Left lung (tissue), 10 donors: ENCODE data around the gene MTMR12. TPM values are rescaled to one million over a fixed set of nuclear protein-coding genes. Genes with fewer than 3 reads are reported as not detected.
"Not testable (repeated sequence)": the region's sequence is repeated elsewhere in the genome, so short reads cannot be mapped to it uniquely, and the experiment has no call there.

ENCODE experiments used
- ATAC-seq: fragments of 200-7000 bp; cut with Tn5 transposase; one replicate; pipeline ENCODE4 v1.9.1; 2020; ENCODE audit warnings: moderate library complexity
- DNase-seq, 4 donors: peaks; one replicate each; pipeline ENCODE4 v3.0.0-alpha.2; 2013 to 2020
- H3K27ac ChIP-seq, 2 donors: fragments of 200-600 bp; sonication (generic) in 1 of 2; one replicate each; pipeline versions ENCODE4 v1.5.0 to v1.8.0; 2020 to 2021
- H3K27me3 ChIP-seq, 2 donors: fragments of 200-600 bp; sonication (generic) in 1 of 2; one replicate each; pipeline versions ENCODE4 v1.5.0 to v1.8.0; 2020 to 2021
- H3K36me3 ChIP-seq, 2 donors: fragments of 200-600 bp; sonication (generic) in 1 of 2; one replicate each; pipeline versions ENCODE4 v1.5.0 to v1.8.0; 2020 to 2021
- H3K4me1 ChIP-seq, 2 donors: fragments of 200-600 bp; one replicate each; pipeline ENCODE4 v1.8.0; 2021
- H3K4me3 ChIP-seq, 2 donors: fragments of 200-600 bp; sonication (generic) in 1 of 2; one replicate each; pipeline versions ENCODE4 v1.5.0 to v1.8.0; 2020 to 2021; ENCODE audit warnings: mild to moderate bottlenecking in 1 of 2
- H3K9me3 ChIP-seq, 2 donors: fragments of 200-600 bp; sonication (generic) in 1 of 2; one replicate each; pipeline versions ENCODE4 v1.5.0 to v1.8.0; 2020 to 2021
- intact Hi-C, 2 donors: fragments of 100-400 bp; cut with DNase I; formaldehyde crosslinking; loops; one replicate each; pipeline versions ENCODE4 v1.11.2 to v1.14.2; 2022
- polyA plus RNA-seq, 6 donors: library from polyadenylated mRNA; unstranded; fragments of 120-200 nt; gene quantifications; one replicate each; pipeline ENCODE4 v1.2.1, GENCODE V29; 2013; ENCODE audit not compliant: insufficient read length in 6 of 6
- total RNA-seq, 2 donors: library from RNA; stranded (reverse); fragmentation: NEBNext Ultra II Directional; extraction: Animal tissue kit (Norgen Biotek cat#: 25700); gene quantifications; one replicate each; pipeline ENCODE4 v1.2.1, GENCODE V29; 2021
- TF ChIP-seq, protein P1 (sequence below), 2 donors: fragments of 200-600 bp; sonication (generic) in 1 of 2; IDR thresholded peaks; one replicate each; pipeline versions ENCODE4 v1.5.0 to v1.8.0; 2021; ENCODE audit warnings: antibody characterized with exemption in 2 of 2
- donor health status: DM: no; HTN: yes; CAD: no.
- donor health status: DM: no; HTN: no; CAD: no.

Gene MTMR12
- total and polyA plus RNA-seq, 8 donors, result 27.9 to 39.0 (median 34.4) TPM

DNA sequence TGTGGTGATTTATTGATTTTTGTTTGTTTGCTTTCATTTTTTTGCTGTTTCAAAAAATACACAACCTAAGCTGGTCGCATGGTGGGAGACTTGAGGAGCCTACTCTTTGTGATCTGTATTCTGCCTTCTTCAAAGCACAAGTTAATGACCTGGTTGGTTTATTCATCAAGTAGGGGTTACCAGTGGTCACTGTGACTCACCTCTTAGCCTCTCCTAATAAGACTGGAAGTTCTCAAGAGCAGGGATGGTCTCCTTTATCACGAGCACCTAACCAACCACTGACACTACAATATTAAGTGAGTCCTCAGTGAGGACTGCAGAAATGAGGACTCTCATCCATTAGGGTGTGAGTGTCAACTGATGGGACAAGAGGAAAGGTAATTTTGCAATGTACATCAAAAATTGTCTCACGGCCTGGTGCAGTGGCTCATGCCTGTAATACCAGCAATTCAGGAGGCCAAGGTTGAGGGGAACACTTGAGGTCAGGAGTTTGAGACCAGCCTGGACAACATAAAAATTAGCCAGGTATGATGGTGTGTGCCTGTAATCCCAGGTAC, 13.6 kb upstream of the MTMR12 start:
- peak; percentile 35 for ATAC-seq
- no peak overlapping the region for H3K4me3 ChIP-seq
- H3K9me3 ChIP-seq, result peaks cover 0 to 15% of the 10 kb centered on the region in 2 donors
- no peaks in the 10 kb centered on the region for H3K4me1 ChIP-seq
- TF ChIP-seq, protein P1, sequence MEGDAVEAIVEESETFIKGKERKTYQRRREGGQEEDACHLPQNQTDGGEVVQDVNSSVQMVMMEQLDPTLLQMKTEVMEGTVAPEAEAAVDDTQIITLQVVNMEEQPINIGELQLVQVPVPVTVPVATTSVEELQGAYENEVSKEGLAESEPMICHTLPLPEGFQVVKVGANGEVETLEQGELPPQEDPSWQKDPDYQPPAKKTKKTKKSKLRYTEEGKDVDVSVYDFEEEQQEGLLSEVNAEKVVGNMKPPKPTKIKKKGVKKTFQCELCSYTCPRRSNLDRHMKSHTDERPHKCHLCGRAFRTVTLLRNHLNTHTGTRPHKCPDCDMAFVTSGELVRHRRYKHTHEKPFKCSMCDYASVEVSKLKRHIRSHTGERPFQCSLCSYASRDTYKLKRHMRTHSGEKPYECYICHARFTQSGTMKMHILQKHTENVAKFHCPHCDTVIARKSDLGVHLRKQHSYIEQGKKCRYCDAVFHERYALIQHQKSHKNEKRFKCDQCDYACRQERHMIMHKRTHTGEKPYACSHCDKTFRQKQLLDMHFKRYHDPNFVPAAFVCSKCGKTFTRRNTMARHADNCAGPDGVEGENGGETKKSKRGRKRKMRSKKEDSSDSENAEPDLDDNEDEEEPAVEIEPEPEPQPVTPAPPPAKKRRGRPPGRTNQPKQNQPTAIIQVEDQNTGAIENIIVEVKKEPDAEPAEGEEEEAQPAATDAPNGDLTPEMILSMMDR (IDR thresholded peaks at IDR 0.05), result no peak
- DNase-seq, result no peak
- H3K27ac ChIP-seq, result no peak overlapping the region
- H3K36me3 ChIP-seq, result no peaks in the 10 kb centered on the region
- no peaks in the 10 kb centered on the region for H3K27me3 ChIP-seq
- intact Hi-C loops, result no loop called here

DNA sequence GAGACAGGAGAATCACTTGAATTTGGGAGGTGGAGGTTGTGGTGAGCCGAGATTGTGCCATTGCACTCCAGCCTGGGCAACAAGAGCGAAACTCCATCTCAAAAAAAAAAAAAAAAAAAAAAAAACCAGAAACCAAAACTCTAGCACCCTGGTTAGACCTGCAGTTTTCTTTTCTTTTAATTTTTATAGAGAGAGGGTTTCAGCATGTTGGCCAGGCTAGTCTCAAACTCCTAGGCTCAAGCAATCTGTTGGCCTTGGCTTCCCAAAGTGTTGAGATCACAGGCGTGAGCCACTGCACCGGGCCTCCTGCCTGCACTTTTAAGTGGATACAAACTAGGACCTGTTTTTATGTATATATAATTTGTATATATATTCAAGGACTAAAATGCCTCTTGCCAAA, 12.9 kb upstream of the MTMR12 start:
- H3K27ac ChIP-seq, result no peak overlapping the region
- no peaks in the 10 kb centered on the region for H3K36me3 ChIP-seq
- H3K9me3 ChIP-seq, result peaks cover 0 to 15% of the 10 kb centered on the region in 2 donors
- H3K4me1 ChIP-seq, result no peaks in the 10 kb centered on the region
- TF ChIP-seq, protein P1 (IDR thresholded peaks at IDR 0.05), result no peak
- DNase-seq, result no peak
- no peak overlapping the region for H3K4me3 ChIP-seq
- no peak for ATAC-seq
- intact Hi-C loops, result no loop called here
- no peaks in the 10 kb centered on the region for H3K27me3 ChIP-seq

DNA sequence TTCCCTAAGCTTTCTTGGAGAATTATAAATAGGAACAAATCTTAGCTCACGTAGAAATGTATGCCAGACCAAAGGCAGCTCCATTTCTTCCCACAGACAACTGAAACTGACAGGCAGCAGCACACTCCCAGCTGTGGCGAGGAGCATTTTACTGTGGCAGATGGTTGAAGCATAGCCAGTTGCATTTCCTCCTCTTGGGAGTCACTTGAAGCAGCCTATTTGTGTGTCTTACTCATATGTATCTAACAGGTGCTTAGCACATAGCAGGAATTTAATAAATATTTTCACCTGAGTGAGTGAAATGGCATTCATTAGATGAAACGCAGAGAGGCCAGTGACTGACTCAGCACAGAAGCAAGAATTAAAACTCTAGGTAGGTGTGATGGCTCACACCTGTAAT, 12.3 kb upstream of the MTMR12 start:
- Histone ChIP-seq H3K9me3 (peaks cover 0 to 15% of the 10 kb centered on the region in 2 donors), H3K4me1 (no peaks in the 10 kb centered on the region), H3K27ac (no peak overlapping the region), H3K4me3 (no peak overlapping the region), H3K36me3 (no peaks in the 10 kb centered on the region), H3K27me3 (no peaks in the 10 kb centered on the region)
- intact Hi-C loops, result no loop called here
- DNase-seq (peak in 1 of 4 donors; percentile 56), ATAC-seq (peak; percentile 80)
- TF ChIP-seq, protein P1 (IDR thresholded peaks at IDR 0.05), result no peak

DNA sequence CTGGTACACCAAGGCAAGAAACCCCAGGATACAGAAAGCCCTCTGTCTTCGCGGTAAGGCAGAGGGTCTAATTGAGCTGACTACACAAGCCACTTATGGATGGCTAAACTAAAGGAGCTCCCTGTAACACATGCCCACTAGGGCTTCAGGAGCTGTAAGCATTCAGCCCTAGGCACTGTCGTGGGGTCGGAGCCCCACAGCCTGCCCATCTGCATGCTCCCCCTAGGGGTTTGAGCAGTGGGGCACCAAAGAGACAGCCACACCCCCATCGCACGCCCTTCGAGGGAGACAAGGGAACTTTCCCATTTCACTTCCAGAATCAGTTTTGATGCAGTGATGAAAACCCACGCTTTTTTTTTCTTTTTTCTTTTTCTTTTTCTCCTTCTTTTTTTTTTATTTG, 11.0 kb upstream of the MTMR12 start:
- H3K36me3 ChIP-seq, result no peaks in the 10 kb centered on the region
- DNase-seq (no peak), ATAC-seq (no peak)
- no peaks in the 10 kb centered on the region for H3K4me1 ChIP-seq
- H3K27ac ChIP-seq, result no peak overlapping the region
- H3K27me3 ChIP-seq, result no peaks in the 10 kb centered on the region
- H3K4me3 ChIP-seq, result no peak overlapping the region
- TF ChIP-seq, protein P1 (IDR thresholded peaks at IDR 0.05), result no peak
- peaks cover 0 to 15% of the 10 kb centered on the region in 2 donors for H3K9me3 ChIP-seq
- intact Hi-C loops, result no loop called here

DNA sequence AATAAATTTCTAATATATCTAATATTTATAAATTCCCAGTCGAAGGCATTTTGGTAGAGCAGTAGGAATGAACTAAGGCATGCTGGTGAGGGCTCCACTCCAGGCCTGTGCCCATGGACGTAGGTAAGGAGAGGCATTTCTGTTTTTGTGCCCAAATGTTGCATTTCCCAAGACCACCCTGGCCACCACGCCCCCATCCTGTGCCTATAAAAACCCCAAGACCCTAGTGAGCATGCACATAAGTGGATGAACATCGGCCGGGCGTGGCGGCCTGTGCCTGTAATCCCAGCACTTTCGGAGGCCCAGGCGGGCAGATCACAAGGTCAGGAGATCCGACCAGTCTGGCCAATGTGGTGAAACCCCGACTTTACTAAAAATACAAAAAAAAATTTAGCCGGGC, 10.1 kb upstream of the MTMR12 start:
- no peaks in the 10 kb centered on the region for H3K27me3 ChIP-seq
- ATAC-seq, result no peak
- intact Hi-C loops, result no loop called here

DNA sequence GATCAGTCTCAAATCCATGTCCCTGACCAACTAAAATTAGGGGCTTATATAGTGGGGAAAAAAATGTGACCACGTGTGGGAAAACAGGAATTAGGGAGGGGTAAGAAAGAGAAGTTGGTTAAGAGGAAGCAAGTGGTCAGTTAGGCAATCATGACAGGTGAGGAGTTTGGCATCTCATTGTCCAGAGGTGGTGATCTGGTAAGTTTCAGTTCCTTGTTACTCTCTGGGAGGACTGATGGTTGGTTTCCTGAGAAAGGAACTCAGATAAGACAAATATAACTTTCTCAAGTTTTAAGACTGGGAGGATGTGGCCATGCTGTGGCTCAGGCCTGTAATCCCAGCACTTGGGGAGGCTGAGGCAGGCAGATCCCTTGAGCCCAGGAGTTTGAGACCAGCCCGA, 9.0 kb upstream of the MTMR12 start:
- peaks cover 0 to 15% of the 10 kb centered on the region in 2 donors for H3K9me3 ChIP-seq
- H3K27me3 ChIP-seq, H3K4me1 ChIP-seq, H3K36me3 ChIP-seq, H3K27ac ChIP-seq, intact Hi-C loops, DNase-seq, ATAC-seq, H3K4me3 ChIP-seq: not testable (repeated sequence)

More for the DNA sequence above, 10.1 kb upstream of the MTMR12 start:
- TF ChIP-seq, protein P1 (IDR thresholded peaks at IDR 0.05), result no peak
- H3K36me3 ChIP-seq, result no peaks in the 10 kb centered on the region
- no peaks in the 10 kb centered on the region for H3K4me1 ChIP-seq
- H3K9me3 ChIP-seq, result peaks cover 0 to 15% of the 10 kb centered on the region in 2 donors
- no peak for DNase-seq
- H3K4me3 ChIP-seq, result no peak overlapping the region
- H3K27ac ChIP-seq, result no peak overlapping the region
